Sigmoid colon (tissue), 7 donors: ENCODE results near the gene CDC7. TPM values are rescaled to one million over a fixed set of nuclear protein-coding genes. Genes with fewer than 3 reads are reported as not detected.
A peak's percentile ranks its signal among the peaks of the same experiment; 100 is the strongest.

Experiments used
- DNase-seq: peaks from one replicate; pipeline ENCODE4 v3.0.0-alpha.2; 2019
- H3K27ac ChIP-seq, 4 donors: fragments of 200-600 bp; sonication (generic); one replicate each; pipeline ENCODE4 v1.5.1; 2016 to 2019; ENCODE audit warnings: mild to moderate bottlenecking in 1 of 4
- H3K27me3 ChIP-seq, 3 donors: fragments of 200-600 bp; sonication (generic); one replicate each; pipeline ENCODE4 v1.5.1; 2019; ENCODE audit warnings: mild to moderate bottlenecking in 1 of 3
- H3K36me3 ChIP-seq, 4 donors: fragments of 200-600 bp; sonication (generic); one replicate each; pipeline ENCODE4 v1.5.1; 2016 to 2019
- H3K4me1 ChIP-seq, 4 donors: fragments of 200-600 bp; sonication (generic); one replicate each; pipeline ENCODE4 v1.5.1; 2017 to 2019
- H3K4me3 ChIP-seq, 4 donors: fragments of 200-600 bp; sonication (generic); one replicate each; pipeline ENCODE4 v1.5.1; 2017 to 2019; ENCODE audit warnings: mild to moderate bottlenecking in 2 of 4, moderate library complexity in 1 of 4
- H3K9me3 ChIP-seq, 4 donors: fragments of 200-600 bp in 3 of 4; sonication (generic) in 3 of 4; one replicate each; pipeline versions ENCODE4 v1.5.1 to v1.6.1; 2013 to 2019
- CTCF ChIP-seq, 4 experiments: fragments of 450-650 bp in 3 of 4; fragments of 200-600 bp in 1 of 4; IDR thresholded peaks; one replicate each; pipeline ENCODE4 v1.5.1; 2016 to 2019; ENCODE audit warnings: antibody characterized with exemption in 4 of 4, mild to moderate bottlenecking in 3 of 4, moderate library complexity in 2 of 4
- EP300 ChIP-seq, 4 donors: sonication (generic); formaldehyde crosslinking; IDR thresholded peaks; one replicate each; pipeline ENCODE4 v1.6.1; 2017; ENCODE audit warnings: antibody characterized with exemption in 4 of 4
- POLR2A ChIP-seq, 2 donors: fragments of 450-650 bp; IDR thresholded peaks; one replicate each; pipeline ENCODE4 v1.6.1; 2016; ENCODE audit warnings: antibody characterized with exemption in 2 of 2, mild to moderate bottlenecking in 2 of 2, moderate library complexity in 2 of 2
- POLR2AphosphoS5 ChIP-seq, 4 donors: sonication (generic); formaldehyde crosslinking; IDR thresholded peaks; one replicate each; pipeline ENCODE4 v1.6.1; 2017; ENCODE audit warnings: antibody characterized with exemption in 4 of 4
- WGBS, 2 donors: extraction: QIAGEN DNeasy Blood & Tissue Kit; methylation state at CpG; one replicate each; pipeline ENCODE4 v1.1.7; 2013; 5-methylcytosine and 5-hydroxymethylcytosine counted together
- intact Hi-C: fragments of 100-400 bp; cut with DNase I; formaldehyde crosslinking; loops from one replicate; pipeline ENCODE4 v1.15.1; 2023
- polyA plus RNA-seq, 3 donors: library from polyadenylated mRNA; stranded (reverse); fragments of 200-250 nt; gene quantifications; one replicate each; pipeline ENCODE4 v1.2.3, GENCODE V29; 2013
- total RNA-seq, 4 donors: library from RNA; depleted of rRNA; stranded (reverse); fragments of >200 nt; gene quantifications; one replicate each; pipeline ENCODE4 v1.1.0, GENCODE V29; 2016
- donor health status: healthy with polysubstance abuse.
- donor health status: Bipolar disorder and iron deficiency.
- donor health status: healthy.

Gene CDC7
- total and polyA plus RNA-seq, 7 donors: 0.36 to 5.1 (median 2.0) TPM

DNA sequence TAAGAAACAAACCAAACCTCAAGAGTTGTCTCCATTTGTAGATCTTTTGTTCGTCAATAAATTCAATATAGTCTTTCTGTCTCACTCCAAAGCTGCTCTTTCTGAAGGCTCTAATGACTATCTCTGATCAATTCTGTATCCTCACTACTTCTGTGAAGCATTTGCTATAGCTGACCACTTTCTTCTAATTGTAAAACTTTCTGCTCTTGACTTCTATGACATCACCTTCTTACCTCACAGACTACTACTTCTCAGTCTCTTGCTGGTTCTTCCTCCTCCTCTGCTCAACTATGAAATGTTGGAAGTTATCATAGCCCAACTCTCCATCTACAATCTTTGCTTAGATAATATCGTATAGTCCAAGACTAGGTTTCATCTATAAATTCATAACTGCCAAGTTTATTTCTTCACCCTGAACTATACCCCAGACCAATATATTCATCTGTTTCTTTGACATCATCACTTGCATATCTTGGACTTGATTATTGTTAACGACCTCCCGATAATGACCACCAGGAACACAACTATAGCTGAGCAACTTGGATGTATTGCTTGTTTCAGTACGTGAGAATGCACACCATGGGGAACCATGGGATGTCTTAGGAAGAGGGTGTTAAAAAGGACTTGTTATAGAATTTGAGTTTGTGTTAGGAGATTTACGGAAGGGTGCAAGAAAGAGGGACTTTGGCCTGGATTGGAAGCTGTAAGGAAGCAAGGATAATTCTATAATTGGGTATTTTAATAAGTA, 2.0 kb upstream of the CDC7 start:
- no peak overlapping the region for H3K4me3 ChIP-seq
- no peak for DNase-seq
- no peak overlapping the region for H3K27ac ChIP-seq
- no peaks in the 10 kb centered on the region for H3K36me3 ChIP-seq
- intact Hi-C loops: no loop called here
- no peaks in the 10 kb centered on the region for H3K9me3 ChIP-seq
- H3K4me1 ChIP-seq: peaks cover 0 to 19% (median 16%) of the 10 kb centered on the region in 4 donors
- no peaks in the 10 kb centered on the region for H3K27me3 ChIP-seq
- WGBS, 2 donors: 96 to 98% methylated on average over 6 of the region's 6 CpGs
- TF ChIP-seq POLR2A (IDR thresholded peaks at IDR 0.05) (no peak), EP300 (IDR thresholded peaks at IDR 0.05) (no peak), POLR2AphosphoS5 (IDR thresholded peaks at IDR 0.05) (no peak), CTCF (IDR thresholded peaks at IDR 0.05) (no peak)

GRCh38 chr1:91499346-91499745, 1.3 kb upstream of the CDC7 start:
- H3K27me3 ChIP-seq: no peaks in the 10 kb centered on the region
- DNase-seq: no peak
- 98% methylated on average over 2 of the region's 2 CpGs for WGBS, 2 donors
- no peak overlapping the region for H3K27ac ChIP-seq
- TF ChIP-seq CTCF (IDR thresholded peaks at IDR 0.05): no peak
- no peak for TF ChIP-seq POLR2A (IDR thresholded peaks at IDR 0.05)
- no peak for TF ChIP-seq EP300 (IDR thresholded peaks at IDR 0.05)
- no peak for TF ChIP-seq POLR2AphosphoS5 (IDR thresholded peaks at IDR 0.05)
- H3K4me1 ChIP-seq: peaks cover 0 to 19% (median 16%) of the 10 kb centered on the region in 4 donors
- H3K4me3 ChIP-seq: no peak overlapping the region
- no peaks in the 10 kb centered on the region for H3K36me3 ChIP-seq
- intact Hi-C loops: no loop called here
- no peaks in the 10 kb centered on the region for H3K9me3 ChIP-seq

GRCh38 chr1:91499904-91500755, 521 bp upstream of the CDC7 start:
- no peak for TF ChIP-seq POLR2A (IDR thresholded peaks at IDR 0.05)
- TF ChIP-seq EP300 (IDR thresholded peaks at IDR 0.05): no peak
- TF ChIP-seq CTCF (IDR thresholded peaks at IDR 0.05): no peak
- peak in 2 of 4 donors; percentile 47 to 54 for TF ChIP-seq POLR2AphosphoS5 (IDR thresholded peaks at IDR 0.05)
- DNase-seq: no peak
- Histone ChIP-seq H3K9me3 (no peaks in the 10 kb centered on the region), H3K4me3 (peak overlapping the region; percentile 57 to 77 (median 72)), H3K36me3 (no peaks in the 10 kb centered on the region), H3K27me3 (no peaks in the 10 kb centered on the region), H3K27ac (peak overlapping the region; percentile 88 to 93 (median 92)), H3K4me1 (peaks cover 0 to 19% (median 16%) of the 10 kb centered on the region in 4 donors)
- intact Hi-C loops: loop anchor here (2.0 to 5.0 kb wide), 4 partner anchors 95 to 797 kb away; partner anchors contain the start of genes GLMN, HFM1, RPAP2 and ZNF644
- WGBS, 2 donors: 21 to 25% methylated on average over 14 of the region's 14 CpGs

- DNase-seq: no peak
- Histone ChIP-seq H3K27ac (peak overlapping the region; percentile 88 to 93 (median 92)), H3K36me3 (no peaks in the 10 kb centered on the region), H3K4me3 (peak overlapping the region; percentile 57 to 77 (median 72)), H3K4me1 (peaks cover 0 to 19% (median 16%) of the 10 kb centered on the region in 4 donors), H3K27me3 (no peaks in the 10 kb centered on the region), H3K9me3 (no peaks in the 10 kb centered on the region)
- intact Hi-C loops: loop anchor here (2.0 to 5.0 kb wide), 4 partner anchors 97 to 796 kb away; partner anchors contain the start of genes GLMN, HFM1, RPAP2 and ZNF644
- TF ChIP-seq EP300 (IDR thresholded peaks at IDR 0.05) (no peak), CTCF (IDR thresholded peaks at IDR 0.05) (peak in 1 of 4 experiments; percentile 15)
- 0 to 1% methylated on average over 9 of the region's 9 CpGs for WGBS, 2 donors
Measured at GRCh38 chr1:91501523-91501851, 836 bp downstream of the CDC7 start.
